Measurements from ENCODE around the gene F11R.

- TF ChIP-seq CTCF (IDR thresholded peaks at IDR 0.05) (no peak), POLR2AphosphoS5 (IDR thresholded peaks at IDR 0.05) (no peak), POLR2A (IDR thresholded peaks at IDR 0.05) (no peak)
Measured at GRCh38 chr1:161059293-161059692, 38.3 kb upstream of the F11R start.

Data from prostate gland (tissue), 2 donors.